Measurements from ENCODE around the gene HPS6. TPM values are rescaled to one million over a fixed set of nuclear protein-coding genes. Genes with fewer than 3 reads are reported as not detected.

The HPS6 gene
- total RNA-seq (2011; cell fraction: chromatin; rRNA removed; ENCODE audit: low replicate concordance) = 1.9 and 6.9 TPM in 2 replicates
- 8.7 and 9.2 TPM in 2 replicates for total RNA-seq (2011; cell fraction: nucleolus; rRNA removed)
- 2.4 and 3.9 TPM in 2 replicates for total RNA-seq (2011; cell fraction: nucleoplasm; rRNA removed)
- total RNA-seq (2014; rRNA removed) (12.7 and 17.6 TPM in 2 replicates), total RNA-seq (2014; rRNA removed; fragmentation: Illumina TruSeq; extraction: Trizol) (2.3 and 3.8 TPM in 2 replicates), total RNA-seq (2015; rRNA removed; fragmentation: Illumina TruSeq; extraction: Trizol) (7.7 and 8.2 TPM in 2 replicates), total RNA-seq (2021) (14.0 and 15.1 TPM in 2 replicates), polyA plus RNA-seq (2011; rRNA removed) (2.7 and 3.0 TPM in 2 replicates), polyA plus RNA-seq (2014; fragmentation: Illumina TruSeq; extraction: Trizol) (4.5 and 6.4 TPM in 2 replicates), polyA plus RNA-seq (2014; fragmentation: Nextera tagmentation; extraction: Ambion mirVana) (under 1 TPM; 0.45 to 0.55 TPM), polyA plus RNA-seq (2014; rRNA removed) (6.7 and 8.3 TPM in 2 replicates), polyA minus RNA-seq (2011; rRNA and poly(A)+ RNA removed) (2.8 and 4.2 TPM in 2 replicates), Bru-seq, nascent RNA (percentile 72 among the genes with signal in this experiment), BruChase-seq, experiment 1, labeled RNA remaining after a 2-hour chase (percentile 64 among the genes with signal in this experiment), BruChase-seq, experiment 2, labeled RNA remaining after a 6-hour chase (percentile 61 among the genes with signal in this experiment)
- polyA plus RNA-seq (2011; cell fraction: cytosol; rRNA removed) = 3.3 and 9.2 TPM in 2 replicates
- 2.3 and 3.7 TPM in 2 replicates for polyA plus RNA-seq (2011; cell fraction: nucleus; rRNA removed)
- polyA plus RNA-seq (2012) = 7.3 and 7.7 TPM in 2 replicates
- polyA minus RNA-seq (2011; cell fraction: cytosol; rRNA and poly(A)+ RNA removed) = 5.6 and 6.1 TPM in 2 replicates
- polyA minus RNA-seq (2011; cell fraction: nucleus; rRNA and poly(A)+ RNA removed) = 6.1 and 8.1 TPM in 2 replicates
- long read RNA-seq, experiment 1, transcript HPS6-201 (1 exons, 2,649 nt) = major isoform, 88 of 88 reads
- long read RNA-seq, experiment 1, partial matches to known transcripts = 0 of 88 reads
- long read RNA-seq, experiment 1, other reads (novel, unspliced or antisense) = 0 of 88 reads
- long read RNA-seq, experiment 2, transcript HPS6-201 (1 exons, 2,649 nt) = major isoform, 19 of 20 reads
- long read RNA-seq, experiment 2, partial matches to known transcripts = 0 of 20 reads
- long read RNA-seq, experiment 2, other reads (novel, unspliced or antisense) = 1 of 20 reads
- long read RNA-seq, experiment 3, transcript HPS6-201 (1 exons, 2,649 nt) = major isoform, 5 of 5 reads
- long read RNA-seq, experiment 3, partial matches to known transcripts = 0 of 5 reads
- long read RNA-seq, experiment 3, other reads (novel, unspliced or antisense) = 0 of 5 reads

DNA sequence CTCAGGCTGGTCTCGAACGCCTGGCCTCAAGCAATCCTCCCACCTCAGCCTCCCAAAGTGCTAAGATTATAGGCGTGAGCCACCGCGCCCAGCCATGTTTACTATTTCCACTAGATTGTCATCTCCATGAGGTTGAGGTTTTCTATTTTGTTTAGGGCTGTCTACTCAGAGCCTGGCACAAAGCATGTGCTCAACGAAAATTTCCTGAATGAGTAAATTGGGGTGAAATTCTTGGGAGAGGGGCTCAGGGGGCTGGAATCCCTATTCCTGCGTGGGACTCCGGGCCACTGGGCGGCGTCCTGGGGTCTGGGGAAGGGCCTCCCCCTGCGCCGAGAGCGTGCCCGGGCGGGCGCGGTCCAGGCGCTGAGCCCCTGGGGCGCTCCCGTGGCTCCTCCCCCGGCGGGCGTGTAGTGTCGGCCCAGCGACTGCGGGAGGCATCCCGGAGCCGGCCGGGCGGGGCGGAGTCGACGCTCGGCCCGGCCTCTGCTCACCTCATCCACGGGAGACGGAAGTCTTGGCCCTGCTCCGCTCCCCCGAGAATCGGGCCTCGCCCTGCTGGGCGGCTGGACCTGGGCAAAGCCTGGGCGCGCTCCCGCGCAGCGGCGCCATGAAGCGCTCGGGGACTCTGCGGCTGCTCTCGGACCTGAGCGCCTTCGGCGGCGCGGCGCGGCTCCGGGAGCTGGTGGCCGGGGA, at the start of gene HPS6:
HPS6 (plus strand) TSS at position 482 of the 693 bp plus-strand sequence; CDS start at position 608, 126 bp downstream.
- no TSS peak for BruUV-seq (replicated peaks)
- Histone ChIP-seq H3K4me2 (ENCODE audit: insufficient read depth, low read length) (peak within 1 kb of the TSS; percentile 84), H4K20me1 (replicated peaks; ENCODE audit: control insufficient read depth, insufficient read depth, low read length) (peaks cover 5% of the 10 kb centered on the region; the same call in 1 of the 2 replicates), H3K9me3 (replicated peaks; ENCODE audit: control insufficient read depth, insufficient read depth, low read depth, low read length) (no peaks in the 10 kb centered on the region), H3K4me1 (replicated peaks in 1 of 2; ENCODE audit: control insufficient read depth in 2 of 2, insufficient read depth in 2 of 2, low read length in 2 of 2) (peaks cover 25 to 38% of the 10 kb centered on the region in 2 experiments; a peak in 4 of 5 replicates), H3K27me3 (ENCODE audit: control insufficient read depth in 2 of 2, insufficient read depth in 2 of 2, low read length in 2 of 2) (no peaks in the 10 kb centered on the region), H3K27ac (ENCODE audit: extremely low read depth, low read depth, low read length) (peak within 1 kb of the TSS; percentile 76), H3K9me1 (ENCODE audit: control insufficient read depth, insufficient read depth, low read length) (peaks cover 4% of the 10 kb centered on the region), H3K4me3 (peak within 1 kb of the TSS; percentile 92), H3K36me3 (ENCODE audit: control insufficient read depth, insufficient read depth, low read length) (peaks cover 9% of the 10 kb centered on the region; the same call in 1 of the 3 replicates), H3K79me2 (ENCODE audit: control insufficient read depth, insufficient read depth, low read length) (peaks cover 21% of the 10 kb centered on the region), H3K9ac (ENCODE audit: insufficient read depth in 1 of 2, low read depth in 2 of 2, low read length in 2 of 2) (peak within 1 kb of the TSS; percentile 80 to 99), H2AFZ (ENCODE audit: low read depth, low read length) (peak within 1 kb of the TSS; percentile 92)
- in situ Hi-C loops (cut with MboI) (no loop called here), intact Hi-C loops (cut with micrococcal nuclease) (loop anchor here (2.0 to 5.0 kb wide), 2 partner anchors 48 to 853 kb away; no protein-coding TSS in a partner anchor)
- DNase-seq (ENCODE audit: extremely low read depth in 1 of 4, low spot score in 3 of 4) (peak; percentile 88 to 90 (median 89)), FAIRE-seq (peak; percentile 67), ATAC-seq (peak; percentile 97)
- WGBS (ENCODE audit: insufficient coverage, low coverage, missing lambda C conversion rate) = under 1% methylated on average over 20 of the region's 61 CpGs
- POLR2A ChIA-PET = interaction anchor here (1.0 kb wide), 1 partner anchor 224 kb away, joined by 4 read pairs; no protein-coding TSS in a partner anchor
- CTCF ChIA-PET (ENCODE audit: low intra/inter-chr PET ratio) = no interaction called here
- TF ChIP-seq JUN (IDR thresholded peaks at IDR 0.05; ENCODE audit: borderline replicate concordance, low read depth, low read length) (no peak), JUN (CRISPR knock-in tag; IDR thresholded peaks at IDR 0.05; ENCODE audit: borderline replicate concordance) (no peak), NR2C2 (CRISPR knock-in tag; IDR thresholded peaks at IDR 0.05) (no peak), NR2C2 (tag; IDR thresholded peaks at IDR 0.05) (no peak), CXXC5 (CRISPR knock-in tag; IDR thresholded peaks at IDR 0.05) (peak; percentile 65), ZNF407 (IDR thresholded peaks at IDR 0.05; ENCODE audit: low read depth) (no peak), ZNF140 (CRISPR knock-in tag; IDR thresholded peaks at IDR 0.05) (no peak), ZNF165 (CRISPR knock-in tag; IDR thresholded peaks at IDR 0.05; ENCODE audit: borderline replicate concordance) (no peak)

Measured in K562 (cell line).